NCI-H446 treated with DMSO at 0.1 percent for 48 hours (cell line): Measurements from ENCODE around the gene MSRB1.

ENCODE experiments used
- DNase-seq: peaks from one replicate; lab custom pipeline; 2025; lab: John Stamatoyannopoulos, UW

MSRB1 gene

GRCh38 chr16:1895949-1896675 lies 46.9 kb downstream of the MSRB1 start:
- no peak for DNase-seq

DNA sequence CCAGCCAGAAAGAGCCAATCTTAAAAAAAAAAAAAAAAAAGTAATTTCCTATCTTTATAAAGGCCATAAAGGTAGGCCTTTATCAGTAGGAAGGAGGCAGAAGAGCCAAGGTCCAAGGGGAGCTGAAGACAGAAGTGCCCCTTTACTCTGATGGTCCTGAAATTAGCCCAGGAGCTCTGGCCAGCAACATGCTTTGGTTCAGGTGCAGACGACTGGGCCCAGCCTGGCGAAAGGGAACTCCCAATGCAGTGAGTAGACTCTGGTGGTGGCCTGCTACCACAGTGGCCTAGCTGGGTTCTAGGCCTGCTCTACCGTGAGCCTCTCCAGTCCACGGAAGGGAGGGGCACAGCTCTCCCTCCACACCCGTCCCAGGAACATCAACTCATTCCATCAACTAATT lies 47.9 kb downstream of the MSRB1 start:
- DNase-seq, result no peak

DNA sequence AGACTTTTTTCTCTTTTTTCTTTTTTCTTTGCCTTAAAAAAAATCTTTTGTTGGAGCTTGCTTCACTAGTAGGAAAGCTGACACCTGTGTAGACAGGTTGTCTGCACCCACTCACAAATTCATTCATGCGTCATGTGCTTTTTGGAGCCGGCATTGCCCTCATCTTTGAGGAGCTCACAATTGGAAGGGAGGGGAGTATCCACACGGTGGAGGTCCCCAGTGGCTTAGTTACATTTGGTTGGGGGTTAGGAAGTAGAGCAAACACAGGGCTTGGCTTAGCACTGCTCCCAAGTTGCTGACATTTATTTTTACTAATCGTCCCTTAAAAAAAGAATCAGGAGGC lies 52.3 kb downstream of the MSRB1 start:
- no peak for DNase-seq

DNA sequence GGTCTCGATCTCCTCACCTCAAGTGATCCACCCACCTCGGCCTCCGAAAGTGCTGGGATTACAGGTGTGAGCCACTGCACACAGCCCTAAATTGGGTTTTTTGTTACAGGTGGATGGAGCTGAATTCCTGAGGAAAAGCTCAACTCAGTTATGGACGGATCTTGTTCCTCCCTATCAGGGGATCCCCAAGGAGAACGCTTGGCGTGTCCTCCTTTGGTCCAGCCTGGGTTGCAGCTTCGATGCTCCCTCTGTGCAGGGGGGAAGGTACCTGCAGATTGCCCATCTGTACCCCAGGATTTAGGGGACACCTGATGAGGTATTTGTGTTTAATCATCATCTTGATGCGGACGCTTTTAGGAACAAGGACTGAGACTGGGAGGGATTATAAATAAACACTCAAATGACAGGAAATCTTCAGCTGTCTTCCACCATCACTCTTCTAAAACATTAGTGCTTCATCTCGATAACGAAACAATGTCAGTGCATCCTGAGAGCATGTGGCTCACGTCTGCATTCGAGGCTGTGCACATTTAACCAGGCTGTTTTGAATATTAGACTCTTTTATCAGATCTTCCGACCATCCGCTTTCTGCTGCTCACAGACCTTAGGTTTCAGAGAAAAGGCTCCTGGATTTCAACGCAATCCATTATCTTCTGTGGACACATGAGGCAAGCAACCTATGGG lies 52.8 kb downstream of the MSRB1 start:
- DNase-seq, result no peak
